Measurements from ENCODE around the gene ZNF507.
A peak's percentile ranks its signal among the peaks of the same experiment; 100 is the strongest.
"Not testable (repeated sequence)": the region's sequence is repeated elsewhere in the genome, so short reads cannot be mapped to it uniquely, and the experiment has no call there.

The ZNF507 gene

DNA sequence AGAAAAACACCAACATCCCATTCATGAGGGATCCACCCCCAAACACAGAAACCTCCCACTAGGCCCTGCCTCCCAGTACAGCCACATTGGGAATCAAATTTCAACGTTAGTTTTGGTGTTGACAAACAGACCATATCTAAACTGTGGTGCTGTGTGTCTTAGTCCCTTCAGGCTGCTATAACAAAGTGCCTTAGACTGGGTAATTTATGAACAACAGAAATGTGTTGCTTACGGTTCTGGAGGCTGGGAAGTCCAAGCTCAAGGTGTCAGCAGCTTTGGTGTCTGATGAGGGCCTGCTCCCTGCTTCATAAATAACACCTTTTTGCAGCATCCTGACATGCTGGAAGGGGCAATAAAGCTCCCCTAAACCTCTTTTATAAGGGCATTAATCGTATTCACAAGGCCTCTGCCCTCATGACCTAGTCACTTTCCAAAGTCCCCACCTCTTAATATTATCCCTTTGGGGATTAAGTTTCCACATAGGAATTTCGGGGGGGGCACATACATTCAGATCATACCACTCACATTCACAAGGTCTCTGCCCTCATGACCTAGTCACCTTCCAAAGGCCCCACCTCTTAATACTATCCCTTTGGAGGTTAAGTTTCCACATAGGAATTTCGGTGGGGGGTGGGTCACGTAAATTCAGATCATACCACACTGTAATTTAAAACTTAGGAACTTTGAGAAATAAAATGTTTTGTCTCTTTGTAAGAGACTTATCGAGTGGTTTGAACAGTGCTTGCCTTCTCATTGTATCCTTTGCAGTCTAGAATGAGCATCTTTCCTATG, 27.5 kb downstream of the ZNF507 start:
- DNase-seq = no peak

DNA sequence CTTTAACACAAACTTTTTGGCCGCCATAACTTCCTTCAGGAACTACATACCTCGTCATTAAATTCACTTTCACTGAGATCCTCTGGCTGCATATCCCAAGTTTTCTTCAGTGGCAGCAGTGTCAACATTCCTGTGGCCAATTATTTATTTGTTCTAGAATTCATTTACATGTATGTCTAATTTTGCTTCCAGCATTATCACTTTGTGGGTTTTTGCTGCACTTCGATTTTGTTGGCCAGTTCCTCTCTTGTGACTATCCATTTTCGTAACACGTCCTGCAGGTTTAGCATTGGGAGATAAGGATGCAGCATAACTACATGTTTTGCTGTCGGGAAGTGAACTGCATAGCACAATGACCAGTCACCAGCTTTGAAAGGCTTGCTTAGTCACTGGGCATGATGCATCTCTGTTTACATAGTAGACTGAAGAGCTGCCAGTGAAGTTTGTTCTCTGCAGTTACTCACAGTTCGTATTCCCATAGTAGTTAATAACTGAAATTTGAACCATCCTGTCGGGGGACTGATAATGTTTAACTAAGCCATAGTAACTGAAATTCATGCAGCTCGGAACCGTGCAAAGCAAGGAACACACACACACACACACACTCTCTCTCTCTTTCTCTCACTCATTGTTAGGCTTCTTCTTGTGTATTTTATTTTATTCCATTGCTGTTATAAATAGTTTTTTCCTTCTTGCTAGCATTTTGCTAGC, 28.3 kb downstream of the ZNF507 start:
- no peak for DNase-seq

DNA sequence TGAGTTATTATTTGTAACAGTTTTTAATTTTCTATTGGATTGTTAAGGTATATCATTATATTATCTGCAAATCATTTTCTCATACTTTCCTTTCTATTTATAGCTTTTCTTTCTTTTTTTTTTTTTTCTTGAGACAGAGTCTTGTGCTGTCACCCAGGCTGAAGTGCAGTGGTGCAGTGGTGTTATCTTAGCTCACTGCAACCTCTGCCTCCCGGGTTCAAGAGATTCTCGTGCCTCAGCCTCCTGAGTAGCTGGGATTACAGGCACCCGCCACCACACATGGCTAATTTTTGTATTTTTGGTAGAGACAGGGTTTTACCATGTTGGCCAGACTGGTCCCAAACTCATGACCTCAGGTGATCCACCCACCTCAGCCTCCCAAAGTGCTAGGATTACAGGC, 29.0 kb downstream of the ZNF507 start:
- DNase-seq = not testable (repeated sequence)

DNA sequence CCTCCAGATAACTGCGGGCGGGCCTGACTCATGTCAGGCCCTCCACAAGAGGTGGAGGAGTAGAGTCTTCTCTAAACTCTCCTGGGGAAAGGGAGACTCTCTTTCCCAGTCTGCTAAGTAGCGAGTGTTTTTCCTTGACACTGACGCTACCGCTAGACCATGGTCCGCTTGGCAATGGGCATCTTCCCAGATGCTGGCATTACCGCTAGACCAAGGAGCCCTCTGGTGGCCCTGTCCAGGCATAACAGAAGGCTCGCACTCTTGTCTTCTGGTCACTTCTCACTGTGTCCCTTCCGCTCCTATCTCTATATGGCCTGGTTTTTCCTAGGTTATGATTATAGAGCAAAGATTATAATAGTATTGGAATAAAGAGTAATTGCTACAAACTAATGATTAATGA, 31.7 kb downstream of the ZNF507 start:
- not testable (repeated sequence) for DNase-seq

DNA sequence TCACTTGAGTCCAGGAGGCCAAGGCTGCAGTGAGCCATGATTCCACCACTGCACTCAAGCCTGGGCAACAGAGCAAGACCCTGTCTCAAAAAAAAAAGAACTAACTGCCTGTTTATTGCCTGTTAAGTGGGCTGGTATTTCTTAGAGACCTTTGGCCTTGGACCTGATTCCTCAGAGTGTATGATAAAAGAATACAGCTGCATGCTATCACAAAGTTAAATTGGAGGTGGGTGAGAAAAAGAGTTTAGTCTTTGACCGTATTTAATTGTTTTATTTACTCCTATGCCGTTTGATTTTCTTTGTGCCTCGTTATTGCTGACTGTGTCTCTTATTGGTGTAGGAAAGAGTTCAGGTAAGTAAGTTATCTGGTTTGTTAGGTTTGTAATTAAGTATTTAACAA, 34.9 kb downstream of the ZNF507 start:
- no peak for DNase-seq

DNA sequence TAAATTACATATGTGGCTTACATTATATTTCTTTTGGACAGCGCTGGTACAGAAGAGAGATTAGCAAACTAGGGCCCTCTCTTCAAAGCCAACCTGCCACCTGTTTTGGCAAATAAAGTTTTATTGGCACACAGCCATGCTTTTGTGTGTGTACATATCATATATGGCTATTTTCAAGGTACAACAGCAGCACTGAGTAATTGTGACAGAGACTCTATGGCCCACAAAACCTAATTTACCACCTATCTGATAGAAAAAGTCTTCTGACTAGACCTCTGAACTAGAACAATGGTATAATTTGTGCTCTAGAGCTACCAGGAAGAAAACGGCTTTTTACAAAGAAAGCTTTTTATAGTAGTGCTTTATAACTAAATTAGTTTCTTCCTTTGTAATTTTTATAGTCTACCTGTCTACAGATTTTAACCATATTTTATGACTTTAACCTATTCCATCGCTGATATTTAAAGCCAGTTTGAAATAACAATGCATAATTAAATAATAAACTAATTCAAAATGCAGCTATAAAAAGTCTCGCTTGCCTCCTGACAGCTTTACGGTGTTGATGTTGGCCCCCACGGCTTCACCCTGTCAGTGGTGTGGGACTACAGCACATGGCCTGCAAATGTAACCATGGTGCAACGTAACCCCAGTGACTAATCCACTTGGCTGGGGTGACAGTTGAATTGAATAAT, 42.4 kb downstream of the ZNF507 start:
- no peak for DNase-seq

DNA sequence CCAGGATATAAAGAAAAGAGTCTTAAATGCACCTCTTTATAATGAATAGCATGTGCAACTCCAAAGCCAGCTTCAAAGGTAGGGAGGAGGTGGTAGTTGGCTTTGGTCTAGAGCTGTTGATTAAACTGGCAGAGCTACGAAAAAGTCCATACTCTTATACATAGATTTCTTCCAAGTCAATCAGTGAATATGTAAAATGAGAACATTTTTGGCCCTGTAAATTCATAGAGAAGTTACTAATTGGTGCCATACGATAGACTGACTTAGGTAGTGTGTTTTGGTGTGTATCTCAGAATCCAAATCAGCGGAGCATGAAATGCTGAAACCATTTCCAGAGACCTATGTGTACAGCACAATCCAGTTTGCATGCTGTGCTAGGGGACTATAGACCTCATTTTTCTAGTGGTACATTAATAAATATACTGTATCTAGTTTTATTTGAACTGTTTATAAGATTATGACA, 43.0 kb downstream of the ZNF507 start:
- DNase-seq = no peak

DNA sequence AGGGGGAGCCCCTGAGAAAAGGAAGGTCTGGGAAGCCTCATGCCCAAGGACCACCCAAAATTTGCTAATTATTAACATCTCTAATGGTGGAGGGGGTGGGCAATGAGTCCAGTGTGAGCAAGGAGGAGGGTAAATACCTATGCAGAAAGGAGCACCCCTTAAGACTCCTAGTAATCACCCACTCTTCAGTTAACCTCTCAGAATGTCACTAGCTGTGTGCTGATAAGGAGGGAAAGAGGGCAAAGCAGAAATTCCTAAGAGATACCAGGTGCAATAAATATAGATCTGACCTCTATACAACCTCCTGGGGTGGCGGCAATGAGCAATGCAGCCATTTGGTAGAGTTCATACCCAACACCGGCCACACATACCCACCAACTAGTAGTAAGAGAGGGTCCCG, 47.5 kb downstream of the ZNF507 start:
- DNase-seq = no peak

DNA sequence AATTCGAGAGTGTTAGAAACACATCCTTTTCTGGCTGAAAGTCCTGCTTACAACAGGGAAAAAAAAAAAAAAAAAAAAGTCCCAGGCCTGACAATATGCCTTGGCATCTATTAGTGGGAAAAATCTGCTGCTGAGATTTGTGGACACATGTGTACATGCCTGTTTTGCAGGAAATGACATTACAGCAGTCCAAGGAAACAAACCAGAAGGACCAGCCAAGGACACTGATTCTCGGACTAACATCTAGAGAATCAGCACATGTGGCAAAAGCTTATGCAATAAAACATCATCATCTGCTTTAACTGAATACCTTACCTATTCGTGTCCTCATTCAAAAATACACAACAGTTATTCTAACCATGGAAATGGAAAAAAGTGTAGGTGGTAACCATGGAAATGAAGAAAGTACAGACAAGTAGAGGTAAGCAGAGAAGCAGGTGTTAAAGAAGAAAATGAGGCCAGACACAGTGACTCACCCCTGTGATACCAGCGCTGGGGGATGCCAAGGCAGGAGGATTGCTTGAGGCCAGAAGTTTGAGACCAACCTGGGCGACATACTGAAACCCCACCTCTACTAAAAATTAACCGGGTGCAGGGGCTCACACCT, 50.7 kb downstream of the ZNF507 start:
- no peak for DNase-seq

DNA sequence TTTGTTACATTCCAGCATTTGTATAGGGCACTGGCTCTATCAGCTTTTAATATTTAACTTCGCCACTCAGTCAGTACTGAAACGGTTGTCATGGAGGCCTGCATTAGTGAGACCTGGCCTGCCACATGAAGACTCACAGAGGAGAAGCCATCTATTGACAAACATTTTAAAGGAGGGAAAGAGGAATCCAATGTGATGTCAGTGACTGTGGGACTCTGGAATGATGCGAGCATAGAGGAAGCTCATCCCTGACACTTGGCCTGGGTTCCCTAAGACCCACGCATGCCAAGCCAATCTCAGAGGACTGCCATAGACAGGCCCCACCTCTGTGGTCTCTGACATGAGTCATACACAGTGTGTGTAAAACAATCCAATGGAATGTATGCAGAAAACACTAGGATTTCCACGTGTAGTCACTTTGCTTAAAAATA, 52.3 kb downstream of the ZNF507 start:
- no peak for DNase-seq

DNA sequence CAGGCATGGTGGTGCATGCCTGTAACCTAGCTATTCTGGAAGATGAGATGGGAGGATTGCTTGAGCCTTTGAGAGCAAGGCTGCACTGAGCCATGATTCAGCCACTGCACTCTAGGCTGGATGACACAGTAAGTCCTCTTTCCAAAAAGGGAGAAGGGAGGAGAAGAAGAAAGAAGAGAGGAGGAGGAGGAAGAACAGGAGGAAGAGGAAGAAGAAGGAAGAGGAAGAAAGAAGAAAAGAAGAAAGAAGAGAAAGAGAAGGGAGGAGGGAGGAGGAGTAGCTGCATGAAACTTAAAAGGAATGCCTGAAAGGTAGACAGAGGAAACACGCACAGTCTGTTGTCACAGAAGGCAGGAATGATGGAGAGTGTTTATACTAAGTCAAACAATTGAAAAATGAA, 56.6 kb downstream of the ZNF507 start:
- no peak for DNase-seq

DNA sequence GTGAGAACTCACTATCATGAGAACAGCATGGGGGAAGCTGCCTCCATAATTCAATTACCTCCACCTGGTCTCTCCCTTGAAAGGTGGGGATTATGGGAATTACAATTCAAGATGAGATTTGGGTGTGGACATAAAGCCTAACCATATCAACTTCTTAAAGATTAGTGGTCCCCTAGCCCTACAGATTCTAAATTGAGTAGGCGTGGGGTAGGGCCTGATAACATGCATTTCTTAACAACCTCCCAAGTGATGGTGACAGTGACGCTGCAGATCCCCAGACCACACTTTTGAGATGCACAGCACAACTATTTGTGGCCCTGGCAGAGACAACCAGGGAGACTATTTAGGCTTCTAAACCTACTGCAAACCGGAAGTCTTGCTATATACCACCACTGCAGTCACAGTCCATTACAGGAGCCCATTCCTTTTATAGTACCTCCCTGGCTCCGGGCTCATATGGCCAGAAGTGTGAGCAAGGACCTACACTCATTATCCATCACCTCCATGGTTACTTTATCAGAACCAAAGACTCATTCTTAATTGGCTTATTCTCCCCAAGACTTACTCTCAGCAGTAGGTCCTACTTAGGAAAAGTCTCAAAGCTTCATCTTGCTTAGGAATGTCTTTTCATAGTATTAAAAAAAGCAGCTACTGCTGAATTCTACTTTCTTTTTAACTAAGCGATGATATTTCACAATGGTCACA, 58.0 kb downstream of the ZNF507 start:
- DNase-seq = no peak

DNA sequence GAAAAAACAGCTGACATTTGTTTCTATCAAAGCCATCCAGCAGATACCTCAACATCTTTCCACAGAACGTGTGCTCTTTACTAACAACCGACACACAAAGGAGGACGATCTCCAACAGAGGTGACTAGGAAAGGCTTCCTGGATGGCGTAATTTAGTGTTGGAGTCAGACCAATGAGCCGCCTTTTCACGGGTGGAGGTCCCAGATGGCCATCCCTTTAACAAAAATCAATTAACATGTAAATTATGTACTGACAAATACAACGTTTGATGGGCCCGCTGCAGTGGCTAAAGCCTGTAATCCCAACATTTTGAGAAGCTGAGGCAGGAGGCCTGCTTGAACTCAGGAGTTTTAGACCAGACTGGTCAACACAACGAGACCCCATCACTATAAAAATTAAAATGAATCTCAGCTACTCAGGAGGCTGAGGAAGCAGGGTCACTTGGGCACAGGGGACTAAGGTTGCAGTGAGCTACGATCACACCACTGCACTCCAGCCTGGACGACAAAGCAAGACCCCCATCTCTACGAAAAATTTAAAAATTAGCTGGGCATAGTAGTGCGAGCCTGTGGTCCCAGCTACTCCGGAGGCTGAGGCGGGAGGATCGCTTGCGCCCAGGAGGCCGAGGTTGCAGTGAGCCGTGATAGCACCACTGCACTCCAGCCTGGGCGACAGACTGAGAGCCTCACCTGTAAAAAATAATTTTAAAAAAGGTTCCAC, 59.0 kb downstream of the ZNF507 start:
- DNase-seq = no peak

DNA sequence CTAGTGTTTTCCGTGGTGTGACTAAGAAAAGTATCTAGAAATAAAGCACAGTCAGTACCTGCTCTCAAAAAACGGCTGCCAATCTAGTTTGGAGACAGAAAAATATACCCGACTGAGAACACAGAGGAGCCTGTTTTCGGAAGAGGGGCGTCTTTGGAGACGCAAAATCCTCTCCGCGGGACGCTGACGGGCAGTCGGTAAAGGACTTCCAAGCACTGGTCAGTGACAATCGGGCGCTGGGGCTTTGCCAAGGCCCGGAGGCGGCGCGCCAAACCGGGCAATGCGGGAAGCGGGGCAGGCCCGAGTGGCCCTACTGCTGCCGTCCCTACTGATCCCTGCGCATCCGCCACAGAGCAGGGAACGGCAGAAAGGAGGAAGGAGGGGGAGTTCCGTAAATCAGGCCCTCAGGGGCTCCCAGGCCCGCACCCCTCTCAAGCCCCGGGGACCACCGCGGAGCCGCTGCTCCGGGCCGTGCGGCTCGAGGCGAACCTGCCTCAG, 59.6 kb downstream of the ZNF507 start:
- DNase-seq = no peak

DNA sequence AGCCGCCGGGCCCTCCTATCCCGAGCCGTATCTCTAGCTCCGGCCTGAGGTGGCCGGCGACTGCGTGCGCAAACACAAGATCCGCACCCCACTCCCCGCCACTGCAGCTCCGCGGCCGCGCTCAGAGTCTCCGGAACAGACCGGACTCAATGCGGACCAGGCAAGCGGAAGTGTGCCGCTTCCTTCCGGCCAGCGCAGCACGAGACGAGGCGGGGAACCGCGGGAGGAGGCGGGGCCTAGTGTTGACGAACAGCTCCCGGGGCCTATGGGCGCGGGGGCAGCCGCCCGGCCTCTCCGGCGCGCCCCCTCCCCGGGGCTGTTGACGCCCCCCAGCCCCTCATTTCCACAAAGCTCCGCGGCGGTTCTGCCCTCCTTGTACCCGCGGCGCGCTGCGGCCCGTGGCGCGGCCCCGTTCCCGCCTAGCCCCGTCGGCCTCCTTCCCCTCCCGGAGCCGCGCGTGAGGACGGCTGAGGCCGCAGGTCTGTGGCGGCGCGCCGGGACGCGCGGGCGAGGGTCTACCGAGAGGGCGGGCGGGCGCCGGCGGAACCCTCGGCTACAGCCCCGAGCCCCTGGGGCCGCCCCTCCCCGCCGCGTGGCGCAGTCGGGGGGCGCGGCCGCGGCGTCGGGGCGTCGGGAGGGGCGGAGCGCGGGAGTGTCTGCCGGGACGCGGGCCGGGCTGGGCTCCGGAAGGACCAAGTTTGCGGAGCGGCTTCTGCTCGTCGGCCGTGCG, 60.2 kb downstream of the ZNF507 start, which contains the start of gene DPY19L3:
TSS of gene DPY19L3 (plus strand) at position 340 of the 730 bp plus-strand sequence. CDS start 2,484 bp downstream, outside the sequence.
- peak; percentile 75 for DNase-seq

DNA sequence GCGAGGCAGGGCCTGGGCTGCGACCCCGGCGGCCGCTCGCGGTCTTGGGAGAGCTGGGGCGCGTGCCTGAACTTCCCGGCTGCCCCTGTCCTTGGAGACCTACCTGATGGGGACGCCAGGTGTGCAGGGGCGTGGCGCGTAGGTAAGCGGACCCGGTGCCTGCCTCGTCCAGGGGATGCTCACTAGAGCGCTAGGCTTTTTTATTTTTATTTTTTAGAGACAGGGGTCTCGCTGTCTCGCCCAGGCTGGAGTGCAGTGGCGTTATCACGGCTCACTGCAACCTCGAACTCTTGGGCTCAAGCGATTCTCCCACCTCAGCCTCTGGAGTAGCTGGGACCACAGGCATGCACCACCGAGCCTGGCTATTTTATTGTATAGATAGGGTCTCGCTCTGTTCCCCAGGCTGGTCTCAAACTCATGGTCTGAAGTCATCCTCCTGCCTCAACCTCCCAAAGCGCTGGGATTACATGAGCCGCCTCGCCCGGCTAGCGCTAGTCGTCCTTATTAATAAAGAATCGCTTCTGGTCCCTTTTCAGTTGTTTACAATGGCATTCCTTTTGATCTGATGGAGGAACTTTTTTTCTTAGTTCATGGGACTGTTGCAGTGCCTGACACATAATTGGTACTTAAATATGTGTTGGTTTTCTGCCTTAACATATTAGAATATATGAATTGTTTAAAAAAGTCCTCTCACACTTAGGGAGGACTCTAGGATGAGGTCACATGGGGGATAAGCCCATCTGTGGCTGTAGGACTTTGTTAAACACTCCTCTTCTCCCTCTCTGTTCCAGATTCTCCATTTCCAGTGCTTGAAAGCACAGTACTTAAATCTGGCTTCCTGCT, 61.0 kb downstream of the ZNF507 start:
- DNase-seq = no peak

DNA sequence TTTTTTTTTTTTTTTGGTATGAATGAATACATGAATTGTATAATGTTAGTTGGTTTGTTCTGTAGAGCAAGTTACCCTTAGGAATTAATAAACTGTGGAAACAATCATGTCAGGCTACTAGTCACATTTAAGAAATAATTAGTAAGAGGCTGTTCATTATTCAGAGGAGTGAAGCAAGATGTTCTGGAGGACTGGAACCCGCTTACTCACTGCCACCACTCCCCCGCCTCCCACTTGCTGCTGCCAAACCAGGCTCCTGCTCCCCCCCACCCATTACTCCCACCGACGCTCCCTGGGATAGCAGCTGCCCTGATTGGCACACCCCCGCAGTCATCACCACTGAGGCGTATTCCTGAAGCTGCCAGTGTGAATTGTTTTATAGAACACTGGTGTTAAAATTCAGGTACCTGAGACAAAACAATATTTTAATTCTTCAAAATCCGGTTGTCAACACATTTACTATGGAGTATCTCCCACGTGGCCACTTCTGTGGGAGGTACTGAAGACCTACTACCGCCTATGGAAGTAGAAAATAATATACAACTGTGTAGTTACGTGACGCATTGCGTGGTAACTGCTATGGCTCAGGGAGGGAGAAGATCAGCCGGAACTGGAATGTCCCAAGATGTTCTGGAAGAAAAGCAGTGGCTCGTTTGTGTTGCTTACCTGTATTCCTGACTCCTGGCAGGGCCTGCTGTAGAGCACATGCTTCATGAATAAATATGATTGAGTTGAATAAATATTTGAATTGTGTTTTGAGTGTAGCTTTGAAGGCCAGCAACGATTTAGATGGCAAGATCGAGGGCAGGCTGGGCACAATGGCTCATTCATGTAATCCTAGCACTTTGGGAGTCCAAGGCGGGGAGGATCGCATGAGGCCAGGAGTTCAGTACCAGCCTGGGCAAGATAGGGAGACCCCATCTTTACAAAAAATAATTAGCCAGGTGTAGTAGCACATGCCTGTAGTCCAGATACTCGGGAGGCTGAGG, 61.9 kb downstream of the ZNF507 start:
- DNase-seq = no peak

DNA sequence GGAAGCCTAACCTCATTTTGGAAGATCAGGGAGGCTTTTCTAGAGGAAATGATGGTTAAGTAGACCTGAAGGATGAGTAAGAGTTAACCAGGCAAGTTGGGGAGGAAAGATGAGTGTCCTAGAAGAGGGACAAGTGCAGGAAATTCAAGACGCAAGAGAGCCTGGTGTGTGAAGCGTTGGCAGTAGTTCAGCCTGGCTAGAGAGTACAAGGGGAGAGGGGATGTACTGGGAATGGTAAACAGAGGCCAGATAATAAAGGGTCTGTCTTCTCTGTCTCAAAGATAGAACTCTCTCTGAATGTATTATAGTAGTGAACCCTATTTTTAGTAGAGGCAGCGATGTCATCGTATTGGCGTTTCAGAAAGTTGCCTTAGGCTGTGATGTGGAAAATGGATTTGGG, 69.8 kb downstream of the ZNF507 start:
- DNase-seq = no peak

DNA sequence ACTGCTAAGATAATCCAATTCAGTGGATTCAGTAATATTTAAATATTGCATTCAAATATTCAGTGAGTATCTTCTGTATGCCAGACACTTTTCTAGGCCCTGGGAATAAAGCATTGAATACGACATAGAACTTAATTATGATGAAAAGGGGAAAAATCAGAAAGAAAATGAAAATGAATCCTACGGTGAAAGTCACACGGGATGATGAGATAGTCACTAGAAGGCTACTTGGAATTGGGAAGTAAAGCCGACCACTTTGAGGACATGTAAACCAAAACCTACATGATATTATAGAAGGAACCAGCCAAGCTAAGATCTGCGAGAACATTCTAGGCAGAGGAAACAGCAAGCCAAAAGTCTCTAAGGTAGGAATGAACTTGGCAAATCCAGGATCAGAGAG, 70.3 kb downstream of the ZNF507 start:
- DNase-seq = no peak
